NOMO-1 treated with dmso at 0.1 percent for 144 hours (cell line): ENCODE data around the gene GANAB.
"Not testable (repeated sequence)": the region's sequence is repeated elsewhere in the genome, so short reads cannot be mapped to it uniquely, and the experiment has no call there.

Source experiments
- DNase-seq: peaks from one replicate; lab custom pipeline; 2025; ENCODE audit not compliant: unreplicated experiment; lab: John Stamatoyannopoulos, UW

Gene GANAB

GRCh38 chr11:62601372-62602140, 44.9 kb downstream of the GANAB start, which contains the start of gene MTA2:
MTA2 (minus strand) TSS chr11:62601865; CDS start chr11:62601450, 415 bp downstream.
- peak; percentile 100 for DNase-seq

- no peak for DNase-seq
Measured at GRCh38 chr11:62601122-62601371, 45.4 kb downstream of the GANAB start.

- DNase-seq, result no peak
Measured at GRCh38 chr11:62600367-62601121, 45.9 kb downstream of the GANAB start.

- DNase-seq, result no peak
Measured at GRCh38 chr11:62599901-62600300, 46.5 kb downstream of the GANAB start.

GRCh38 chr11:62599069-62599696, 47.2 kb downstream of the GANAB start:
- DNase-seq, result peak; percentile 96

GRCh38 chr11:62595124-62595523, 51.3 kb downstream of the GANAB start:
- DNase-seq, result no peak

GRCh38 chr11:62593434-62594044, 52.9 kb downstream of the GANAB start:
- peak; percentile 67 for DNase-seq

GRCh38 chr11:62592989-62593421, 53.4 kb downstream of the GANAB start:
- no peak for DNase-seq

- DNase-seq, result no peak
Measured at GRCh38 chr11:62592146-62592815, 54.1 kb downstream of the GANAB start.

- peak; percentile 99 for DNase-seq
Measured at GRCh38 chr11:62591448-62592145, 54.8 kb downstream of the GANAB start, which contains the start of gene TUT1. TUT1 (minus strand) TSS chr11:62591523; CDS start chr11:62591485, 38 bp downstream.

- no peak for DNase-seq
Measured at GRCh38 chr11:62588966-62589637, 57.3 kb downstream of the GANAB start.

GRCh38 chr11:62585356-62585755, 61.1 kb downstream of the GANAB start:
- not testable (repeated sequence) for DNase-seq

- not testable (repeated sequence) for DNase-seq
Measured at GRCh38 chr11:62581735-62582134, 64.7 kb downstream of the GANAB start.

- DNase-seq, result no peak
Measured at GRCh38 chr11:62580959-62581715, 65.3 kb downstream of the GANAB start.

GRCh38 chr11:62579252-62579651, 67.2 kb downstream of the GANAB start:
- no peak for DNase-seq

GRCh38 chr11:62578541-62578940, 67.9 kb downstream of the GANAB start:
- no peak for DNase-seq

- DNase-seq, result no peak
Measured at GRCh38 chr11:62577046-62577714, 69.2 kb downstream of the GANAB start.

GRCh38 chr11:62575837-62576236, 70.6 kb downstream of the GANAB start:
- DNase-seq, result no peak
